Heart left ventricle (tissue), 16 donors: ENCODE measurements around the gene CACNA1C. TPM values are rescaled to one million over a fixed set of nuclear protein-coding genes. Genes with fewer than 3 reads are reported as not detected.
A peak's percentile ranks its signal among the peaks of the same experiment; 100 is the strongest.

ENCODE experiments used
- ATAC-seq, 4 donors: fragments of 200-7000 bp; cut with Tn5 transposase; one replicate each; pipeline ENCODE4 v1.9.1; 2020 to 2022; ENCODE audit warnings: moderate library complexity in 4 of 4, mild to moderate bottlenecking in 3 of 4, moderate number of reproducible peaks in 1 of 4
- DNase-seq, 5 donors: peaks; one replicate each; pipeline ENCODE4 v3.0.0-alpha.2; 2020
- H3K27ac ChIP-seq, 12 donors: fragments of 200-600 bp; sonication (generic) in 4 of 12; one replicate each; pipeline versions ENCODE4 v1.5.0 to v1.8.0; 2016 to 2022; ENCODE audit warnings: mild to moderate bottlenecking in 2 of 12
- H3K27me3 ChIP-seq, 9 donors: fragments of 200-600 bp; sonication (generic) in 2 of 9; one replicate each; pipeline versions ENCODE4 v1.5.1 to v1.8.0; 2016 to 2022; ENCODE audit warnings: mild to moderate bottlenecking in 3 of 9
- H3K36me3 ChIP-seq, 9 donors: fragments of 200-600 bp; sonication (generic) in 2 of 9; one replicate each; pipeline versions ENCODE4 v1.5.0 to v1.8.0; 2018 to 2022; ENCODE audit warnings: mild to moderate bottlenecking in 2 of 9
- H3K4me1 ChIP-seq, 12 donors: fragments of 200-600 bp; sonication (generic) in 4 of 12; one replicate each; pipeline versions ENCODE4 v1.5.0 to v1.8.0; 2016 to 2022; ENCODE audit warnings: mild to moderate bottlenecking in 3 of 12
- H3K4me3 ChIP-seq, 12 donors: fragments of 200-600 bp; sonication (generic) in 4 of 12; one replicate each; pipeline versions ENCODE4 v1.5.0 to v1.8.0; 2017 to 2022; ENCODE audit warnings: mild to moderate bottlenecking in 9 of 12, moderate library complexity in 4 of 12
- H3K9me3 ChIP-seq, 12 donors: fragments of 200-600 bp; sonication (generic) in 4 of 12; one replicate each; pipeline versions ENCODE4 v1.5.0 to v1.8.0; 2016 to 2022; ENCODE audit warnings: mild to moderate bottlenecking in 1 of 12
- POLR2A ChIP-seq, 2 donors: fragments of 450-650 bp; IDR thresholded peaks; one replicate each; pipeline ENCODE4 v1.6.1; 2017; ENCODE audit warnings: antibody characterized with exemption in 2 of 2, mild to moderate bottlenecking in 2 of 2, moderate library complexity in 2 of 2
- WGBS, 4 donors: extraction: QIAGEN DNeasy Blood & Tissue Kit in 2 of 4; methylation state at CpG; one replicate each; pipeline versions ENCODE4 v1.1.5 to v1.1.7; 2013 to 2018; 5-methylcytosine and 5-hydroxymethylcytosine counted together
- intact Hi-C, 10 donors: fragments of 100-400 bp; cut with DNase I; formaldehyde crosslinking; loops; one replicate each; pipeline versions ENCODE4 v1.11.1 to v1.14.2; 2022
- polyA plus RNA-seq, 2 donors: library from polyadenylated mRNA; stranded (reverse); fragments of 200-250 nt; gene quantifications; one replicate each; pipeline ENCODE4 v1.2.3, GENCODE V29; 2013
- total RNA-seq, 9 donors: library from RNA; depleted of rRNA in 2 of 9; stranded (reverse); fragments of >200 nt in 2 of 9; fragmentation: NEBNext Ultra II Directional in 3 of 9; extraction: Animal tissue kit (Norgen Biotek cat#: 25700) in 3 of 9; gene quantifications; one replicate each; pipeline versions ENCODE4 v1.1.0 to v1.2.4, GENCODE V29; 2016 to 2023
- TF ChIP-seq, protein P1 (sequence below), 12 donors: fragments of 200-600 bp; sonication (generic) in 4 of 12; IDR thresholded peaks; one replicate each; pipeline versions ENCODE4 v1.5.0 to v1.8.0; 2018 to 2022; ENCODE audit warnings: antibody characterized with exemption in 12 of 12, mild to moderate bottlenecking in 5 of 12
- donor health status: ischemic (EF 13 %, LVEDD 7.1; RV severe dilation, severe dysfunction).
- donor health status: healthy with polysubstance abuse.
- donor health status: DM: no; HTN: yes; CAD: no.
- donor health status: DM: no; HTN: no; CAD: no.
- donor health status: ischemic (EF 25% LVEDD 6.9; RV normal size, moderate dysfunction).
- donor health status: ischemic (EF 25% LVEDD 5.7; RV mildly dilated, moderate dysfunction).
- donor health status: healthy.
- donor health status: DM: yes; HTN: yes; CAD: no.
- donor health status: ischemic (EF 35%, LVEDD 5.7; RV mildly dilated, moderate dysfunction).
- donor health status: nonischemic (EF 11% LVEDD 7.7; RV severe dilation, severe dysfunction).
- donor health status: DM: yes; HTN: yes; CAD: no.
- donor health status: PGD.
- donor health status: ischemic (EF 29% LVEDD 5.4; RV normal size, mild dysfunction).
- donor health status: nonischemic (EF 23%, LVEDD 6.1; RV moderate dilation, normal function).

Gene CACNA1C
- total and polyA plus RNA-seq, 11 donors = 41.9 to 196 (median 164) TPM

DNA sequence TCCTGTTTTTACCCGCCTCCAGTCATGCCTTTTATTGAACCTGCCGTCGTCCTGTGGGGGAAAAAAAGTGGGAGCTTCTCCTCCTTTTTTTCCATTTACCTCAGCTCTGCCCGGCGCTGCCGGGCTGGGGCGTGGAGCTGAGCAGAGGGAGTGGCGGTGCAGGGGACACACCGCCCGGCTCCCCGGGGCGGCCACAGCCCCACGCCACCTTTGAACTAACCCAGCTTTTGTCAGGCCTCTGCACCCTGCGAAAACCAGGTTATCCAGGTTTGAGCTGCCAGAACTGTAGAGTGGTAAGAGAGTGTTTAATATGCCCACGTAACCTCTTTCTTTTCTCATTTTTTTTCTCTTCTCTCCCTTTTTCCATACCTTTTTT is 581.0 kb downstream of the CACNA1C start:
- Histone ChIP-seq H3K27ac (peak overlapping the region in 2 of 12 donors; percentile 34 to 68), H3K4me3 (no peak overlapping the region), H3K36me3 (peaks cover 0 to 25% (median 3%) of the 10 kb centered on the region in 9 donors), H3K4me1 (peaks cover 0 to 33% (median 2%) of the 10 kb centered on the region in 12 donors), H3K9me3 (no peaks in the 10 kb centered on the region), H3K27me3 (no peaks in the 10 kb centered on the region)
- WGBS, 4 donors = 91 to 98% (median 96%) methylated on average over 15 of the region's 15 CpGs
- DNase-seq (no peak), ATAC-seq (no peak)
- intact Hi-C loops = no loop called here
- no peak for TF ChIP-seq POLR2A (IDR thresholded peaks at IDR 0.05)
- TF ChIP-seq, protein P1, sequence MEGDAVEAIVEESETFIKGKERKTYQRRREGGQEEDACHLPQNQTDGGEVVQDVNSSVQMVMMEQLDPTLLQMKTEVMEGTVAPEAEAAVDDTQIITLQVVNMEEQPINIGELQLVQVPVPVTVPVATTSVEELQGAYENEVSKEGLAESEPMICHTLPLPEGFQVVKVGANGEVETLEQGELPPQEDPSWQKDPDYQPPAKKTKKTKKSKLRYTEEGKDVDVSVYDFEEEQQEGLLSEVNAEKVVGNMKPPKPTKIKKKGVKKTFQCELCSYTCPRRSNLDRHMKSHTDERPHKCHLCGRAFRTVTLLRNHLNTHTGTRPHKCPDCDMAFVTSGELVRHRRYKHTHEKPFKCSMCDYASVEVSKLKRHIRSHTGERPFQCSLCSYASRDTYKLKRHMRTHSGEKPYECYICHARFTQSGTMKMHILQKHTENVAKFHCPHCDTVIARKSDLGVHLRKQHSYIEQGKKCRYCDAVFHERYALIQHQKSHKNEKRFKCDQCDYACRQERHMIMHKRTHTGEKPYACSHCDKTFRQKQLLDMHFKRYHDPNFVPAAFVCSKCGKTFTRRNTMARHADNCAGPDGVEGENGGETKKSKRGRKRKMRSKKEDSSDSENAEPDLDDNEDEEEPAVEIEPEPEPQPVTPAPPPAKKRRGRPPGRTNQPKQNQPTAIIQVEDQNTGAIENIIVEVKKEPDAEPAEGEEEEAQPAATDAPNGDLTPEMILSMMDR (IDR thresholded peaks at IDR 0.05) = no peak

DNA sequence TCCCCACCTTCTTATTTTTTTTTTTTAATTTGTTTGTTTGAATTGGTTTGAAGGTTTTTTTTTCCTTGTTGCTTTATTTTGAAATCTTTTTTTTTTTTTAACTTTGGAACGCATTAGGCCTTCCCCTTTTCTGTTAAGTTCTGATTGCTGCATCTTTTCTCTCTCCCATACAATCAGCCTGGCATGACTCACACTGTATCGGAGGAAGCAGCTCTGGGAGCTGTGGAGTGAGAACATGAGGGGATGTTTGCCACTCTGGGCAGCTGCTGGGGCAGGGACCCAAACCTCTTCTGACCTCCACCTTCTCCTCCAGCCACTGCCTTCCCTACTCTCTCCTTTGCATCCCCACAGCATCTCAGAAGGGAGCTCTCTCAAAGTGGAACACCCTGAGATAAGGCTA is 581.7 kb downstream of the CACNA1C start:
- WGBS, 4 donors = 83 to 87% (median 85%) methylated on average over 2 of the region's 2 CpGs
- Histone ChIP-seq H3K36me3 (peaks cover 0 to 22% (median under 1%) of the 10 kb centered on the region in 9 donors), H3K4me3 (no peak overlapping the region), H3K4me1 (peaks cover 0 to 33% (median 3%) of the 10 kb centered on the region in 12 donors), H3K27ac (no peak overlapping the region), H3K27me3 (no peaks in the 10 kb centered on the region), H3K9me3 (no peaks in the 10 kb centered on the region)
- DNase-seq (no peak), ATAC-seq (no peak)
- intact Hi-C loops = no loop called here
- TF ChIP-seq POLR2A (IDR thresholded peaks at IDR 0.05) = no peak
- TF ChIP-seq, protein P1 (IDR thresholded peaks at IDR 0.05) = no peak

DNA sequence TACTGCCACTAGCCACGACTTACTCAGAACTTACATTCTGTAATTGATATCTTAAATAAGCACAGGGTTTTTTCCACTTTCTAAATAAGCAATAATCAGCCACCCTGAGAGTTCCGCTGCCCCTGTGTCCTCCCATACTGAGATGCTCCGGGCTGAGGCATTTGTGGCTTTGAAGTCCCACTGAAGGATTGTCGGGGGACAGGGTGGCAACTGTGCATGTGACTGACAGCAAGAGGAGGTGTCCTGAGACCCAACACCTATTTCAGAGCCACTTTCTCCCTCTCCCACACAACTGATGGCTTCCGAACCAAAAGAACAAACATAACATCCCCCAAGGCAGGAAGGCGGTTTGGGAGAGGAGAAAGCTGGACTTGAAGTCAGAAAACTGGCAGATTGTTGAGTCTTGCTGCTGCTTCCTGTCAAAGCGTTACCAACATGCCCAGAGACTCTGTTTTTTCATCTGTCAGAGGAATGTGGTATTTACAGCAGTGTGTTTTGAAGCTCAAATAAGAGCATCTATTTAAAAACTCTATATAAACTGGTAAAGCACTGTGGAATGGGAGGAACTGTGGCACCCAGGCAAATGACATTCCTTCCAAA is 584.1 kb downstream of the CACNA1C start:
- Histone ChIP-seq H3K4me1 (peaks cover 2 to 43% (median 16%) of the 10 kb centered on the region in 12 donors), H3K4me3 (no peak overlapping the region), H3K27ac (peak overlapping the region in 4 of 12 donors; percentile 30 to 43 (median 41)), H3K36me3 (peaks cover 0 to 20% (median 0%) of the 10 kb centered on the region in 9 donors), H3K27me3 (no peaks in the 10 kb centered on the region), H3K9me3 (no peaks in the 10 kb centered on the region)
- TF ChIP-seq, protein P1 (IDR thresholded peaks at IDR 0.05) = no peak
- no peak for TF ChIP-seq POLR2A (IDR thresholded peaks at IDR 0.05)
- 79 to 84% (median 82%) methylated on average over 7 of the region's 7 CpGs for WGBS, 4 donors
- DNase-seq (no peak), ATAC-seq (no peak)
- intact Hi-C loops = no loop called here

DNA sequence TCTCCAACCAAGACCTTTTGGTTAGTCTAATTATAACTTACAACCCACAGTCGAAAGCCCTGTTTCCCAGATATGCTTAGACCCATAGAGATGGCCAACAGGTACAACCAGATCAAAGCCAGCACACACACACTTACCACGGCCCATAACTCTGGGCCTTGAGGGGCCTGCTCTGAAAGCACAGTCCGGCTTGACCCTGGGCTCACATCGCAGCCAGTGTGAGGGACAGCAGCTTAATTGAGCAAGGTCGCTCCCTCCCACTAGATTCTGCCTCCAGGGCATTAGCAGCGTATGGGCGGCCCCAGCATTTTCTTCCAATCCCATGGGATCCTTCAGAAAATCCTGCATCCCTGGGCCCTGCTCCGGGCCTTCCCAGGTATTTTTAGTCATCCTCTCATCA is 584.6 kb downstream of the CACNA1C start:
- peak overlapping the region in 4 of 12 donors; percentile 2 to 43 (median 23) for H3K27ac ChIP-seq
- DNase-seq (no peak), ATAC-seq (no peak)
- intact Hi-C loops = no loop called here
- no peaks in the 10 kb centered on the region for H3K27me3 ChIP-seq
- H3K4me3 ChIP-seq = no peak overlapping the region
- peaks cover 4 to 42% (median 16%) of the 10 kb centered on the region in 12 donors for H3K4me1 ChIP-seq
- peaks cover 0 to 20% (median 0%) of the 10 kb centered on the region in 9 donors for H3K36me3 ChIP-seq
- WGBS, 4 donors = 79 to 95% (median 81%) methylated on average over 8 of the region's 8 CpGs
- H3K9me3 ChIP-seq = no peaks in the 10 kb centered on the region
- TF ChIP-seq, protein P1 (IDR thresholded peaks at IDR 0.05) = no peak
- no peak for TF ChIP-seq POLR2A (IDR thresholded peaks at IDR 0.05)
